GM12892 (cell line): ENCODE data around the gene GAS2L2.

Experiments used
- POLR2A ChIP-seq: IDR thresholded peaks from 2 replicates; pipeline ENCODE4 v1.6.1; 2011; ENCODE audit warnings: low read depth, low read length, control low read depth
- POLR2AphosphoS5 ChIP-seq: IDR thresholded peaks from 2 replicates; pipeline ENCODE4 v1.6.1; 2011; ENCODE audit warnings: low read depth, low read length, control low read depth

- TF ChIP-seq POLR2A (no peak), POLR2AphosphoS5 (no peak)
These were observed 36.9 kb downstream of the GAS2L2 start for GRCh38 chr17:35716173-35716572.
